ENCODE data around the gene FABP1.

DNA sequence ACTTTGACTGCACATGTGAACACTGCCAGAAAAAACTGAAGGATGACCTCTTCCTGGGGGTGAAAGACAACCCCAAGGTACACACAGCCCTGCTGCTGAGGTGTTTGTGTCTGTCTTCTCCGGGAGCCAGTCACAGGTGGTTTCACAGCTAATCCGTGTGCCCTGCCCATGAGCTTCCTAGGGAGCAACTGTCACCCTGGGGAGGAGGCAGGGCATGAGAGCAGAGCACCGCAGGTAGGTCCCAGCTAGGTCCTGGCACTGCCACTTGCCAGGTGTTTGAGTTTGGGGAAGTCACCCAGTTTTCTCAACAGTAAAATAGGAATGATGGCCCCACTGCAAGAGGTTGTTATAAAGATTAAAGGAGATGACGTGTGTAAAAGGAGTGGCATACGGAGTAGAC is 31.2 kb downstream of the FABP1 start:
- TF ChIP-seq, protein P1, sequence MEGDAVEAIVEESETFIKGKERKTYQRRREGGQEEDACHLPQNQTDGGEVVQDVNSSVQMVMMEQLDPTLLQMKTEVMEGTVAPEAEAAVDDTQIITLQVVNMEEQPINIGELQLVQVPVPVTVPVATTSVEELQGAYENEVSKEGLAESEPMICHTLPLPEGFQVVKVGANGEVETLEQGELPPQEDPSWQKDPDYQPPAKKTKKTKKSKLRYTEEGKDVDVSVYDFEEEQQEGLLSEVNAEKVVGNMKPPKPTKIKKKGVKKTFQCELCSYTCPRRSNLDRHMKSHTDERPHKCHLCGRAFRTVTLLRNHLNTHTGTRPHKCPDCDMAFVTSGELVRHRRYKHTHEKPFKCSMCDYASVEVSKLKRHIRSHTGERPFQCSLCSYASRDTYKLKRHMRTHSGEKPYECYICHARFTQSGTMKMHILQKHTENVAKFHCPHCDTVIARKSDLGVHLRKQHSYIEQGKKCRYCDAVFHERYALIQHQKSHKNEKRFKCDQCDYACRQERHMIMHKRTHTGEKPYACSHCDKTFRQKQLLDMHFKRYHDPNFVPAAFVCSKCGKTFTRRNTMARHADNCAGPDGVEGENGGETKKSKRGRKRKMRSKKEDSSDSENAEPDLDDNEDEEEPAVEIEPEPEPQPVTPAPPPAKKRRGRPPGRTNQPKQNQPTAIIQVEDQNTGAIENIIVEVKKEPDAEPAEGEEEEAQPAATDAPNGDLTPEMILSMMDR (IDR thresholded peaks at IDR 0.05) = no peak
- TF ChIP-seq CHD2 (IDR thresholded peaks at IDR 0.05; ENCODE audit: low read length, partially characterized antibody) (no peak), TEAD4 (IDR thresholded peaks at IDR 0.05; ENCODE audit: borderline replicate concordance, insufficient read depth) (no peak), YY1 (IDR thresholded peaks at IDR 0.05; ENCODE audit: low read depth) (no peak), NFIC (IDR thresholded peaks at IDR 0.05; ENCODE audit: borderline replicate concordance) (no peak), POLR2AphosphoS5 (IDR thresholded peaks at IDR 0.05; ENCODE audit: low read depth, low read length) (no peak), ELF1 (IDR thresholded peaks at IDR 0.05) (no peak)

Measured in SK-N-SH (cell line).